Measurements from ENCODE around the gene MFSD12. TPM values are rescaled to one million over a fixed set of nuclear protein-coding genes. Genes with fewer than 3 reads are reported as not detected.

Gene MFSD12
- total and polyA plus RNA-seq, 2 of the 8 experiments (the other 6 are each of a cell fraction or from before 2014, with no cell fraction given): 59.6 to 71.3 TPM

GRCh38 chr19:3565139-3565538 is 7.8 kb upstream of the MFSD12 start (continued):
- TF ChIP-seq GTF2F1 (IDR thresholded peaks at IDR 0.05; ENCODE audit: borderline replicate concordance, low read depth, low read length) (no peak), CBX8 (IDR thresholded peaks at IDR 0.05; ENCODE audit: borderline replicate concordance, low read depth, low read length) (no peak)

All from H1 (cell line).